Heart left ventricle (tissue), 16 donors: ENCODE data around the gene KIF24. TPM values are rescaled to one million over a fixed set of nuclear protein-coding genes. Genes with fewer than 3 reads are reported as not detected.
"Not testable (repeated sequence)": the region's sequence is repeated elsewhere in the genome, so short reads cannot be mapped to it uniquely, and the experiment has no call there.

Experiments used
- ATAC-seq, 4 donors: fragments of 200-7000 bp; cut with Tn5 transposase; one replicate each; pipeline ENCODE4 v1.9.1; 2020 to 2022; ENCODE audit warnings: moderate library complexity in 4 of 4, mild to moderate bottlenecking in 3 of 4, moderate number of reproducible peaks in 1 of 4
- DNase-seq, 5 donors: peaks; one replicate each; pipeline ENCODE4 v3.0.0-alpha.2; 2020
- H3K27ac ChIP-seq, 12 donors: fragments of 200-600 bp; sonication (generic) in 4 of 12; one replicate each; pipeline versions ENCODE4 v1.5.0 to v1.8.0; 2016 to 2022; ENCODE audit warnings: mild to moderate bottlenecking in 2 of 12
- H3K27me3 ChIP-seq, 9 donors: fragments of 200-600 bp; sonication (generic) in 2 of 9; one replicate each; pipeline versions ENCODE4 v1.5.1 to v1.8.0; 2016 to 2022; ENCODE audit warnings: mild to moderate bottlenecking in 3 of 9
- H3K36me3 ChIP-seq, 9 donors: fragments of 200-600 bp; sonication (generic) in 2 of 9; one replicate each; pipeline versions ENCODE4 v1.5.0 to v1.8.0; 2018 to 2022; ENCODE audit warnings: mild to moderate bottlenecking in 2 of 9
- H3K4me1 ChIP-seq, 12 donors: fragments of 200-600 bp; sonication (generic) in 4 of 12; one replicate each; pipeline versions ENCODE4 v1.5.0 to v1.8.0; 2016 to 2022; ENCODE audit warnings: mild to moderate bottlenecking in 3 of 12
- H3K4me3 ChIP-seq, 12 donors: fragments of 200-600 bp; sonication (generic) in 4 of 12; one replicate each; pipeline versions ENCODE4 v1.5.0 to v1.8.0; 2017 to 2022; ENCODE audit warnings: mild to moderate bottlenecking in 9 of 12, moderate library complexity in 4 of 12
- H3K9me3 ChIP-seq, 12 donors: fragments of 200-600 bp; sonication (generic) in 4 of 12; one replicate each; pipeline versions ENCODE4 v1.5.0 to v1.8.0; 2016 to 2022; ENCODE audit warnings: mild to moderate bottlenecking in 1 of 12
- CTCF ChIP-seq, 12 donors: fragments of 200-600 bp; sonication (generic) in 4 of 12; IDR thresholded peaks; one replicate each; pipeline versions ENCODE4 v1.5.0 to v1.8.0; 2018 to 2022; ENCODE audit warnings: antibody characterized with exemption in 12 of 12, mild to moderate bottlenecking in 5 of 12
- POLR2A ChIP-seq, 2 donors: fragments of 450-650 bp; IDR thresholded peaks; one replicate each; pipeline ENCODE4 v1.6.1; 2017; ENCODE audit warnings: antibody characterized with exemption in 2 of 2, mild to moderate bottlenecking in 2 of 2, moderate library complexity in 2 of 2
- WGBS, 4 donors: extraction: QIAGEN DNeasy Blood & Tissue Kit in 2 of 4; methylation state at CpG; one replicate each; pipeline versions ENCODE4 v1.1.5 to v1.1.7; 2013 to 2018; 5-methylcytosine and 5-hydroxymethylcytosine counted together
- intact Hi-C, 10 donors: fragments of 100-400 bp; cut with DNase I; formaldehyde crosslinking; loops; one replicate each; pipeline versions ENCODE4 v1.11.1 to v1.14.2; 2022
- polyA plus RNA-seq, 2 donors: library from polyadenylated mRNA; stranded (reverse); fragments of 200-250 nt; gene quantifications; one replicate each; pipeline ENCODE4 v1.2.3, GENCODE V29; 2013
- total RNA-seq, 9 donors: library from RNA; depleted of rRNA in 2 of 9; stranded (reverse); fragments of >200 nt in 2 of 9; fragmentation: NEBNext Ultra II Directional in 3 of 9; extraction: Animal tissue kit (Norgen Biotek cat#: 25700) in 3 of 9; gene quantifications; one replicate each; pipeline versions ENCODE4 v1.1.0 to v1.2.4, GENCODE V29; 2016 to 2023
- donor health status: ischemic (EF 13 %, LVEDD 7.1; RV severe dilation, severe dysfunction).
- donor health status: healthy with polysubstance abuse.
- donor health status: DM: no; HTN: yes; CAD: no.
- donor health status: DM: no; HTN: no; CAD: no.
- donor health status: ischemic (EF 25% LVEDD 6.9; RV normal size, moderate dysfunction).
- donor health status: ischemic (EF 25% LVEDD 5.7; RV mildly dilated, moderate dysfunction).
- donor health status: healthy.
- donor health status: DM: yes; HTN: yes; CAD: no.
- donor health status: ischemic (EF 35%, LVEDD 5.7; RV mildly dilated, moderate dysfunction).
- donor health status: nonischemic (EF 11% LVEDD 7.7; RV severe dilation, severe dysfunction).
- donor health status: DM: yes; HTN: yes; CAD: no.
- donor health status: PGD.
- donor health status: ischemic (EF 29% LVEDD 5.4; RV normal size, mild dysfunction).
- donor health status: nonischemic (EF 23%, LVEDD 6.1; RV moderate dilation, normal function).

Gene KIF24
- total and polyA plus RNA-seq, 11 donors, result 0.19 to 1.6 (median 0.64) TPM

GRCh38 chr9:34311499-34312185, 17.4 kb downstream of the KIF24 start:
- intact Hi-C loops, result loop anchor here in 1 of 10 donors (10.0 kb wide), 1 partner anchor 47 kb away; no protein-coding TSS in a partner anchor
- Histone ChIP-seq H3K4me1 (no peaks in the 10 kb centered on the region), H3K27me3 (no peaks in the 10 kb centered on the region), H3K27ac (no peak overlapping the region), H3K36me3 (no peaks in the 10 kb centered on the region), H3K9me3 (no peaks in the 10 kb centered on the region), H3K4me3 (no peak overlapping the region)
- no peak for DNase-seq
- TF ChIP-seq POLR2A (IDR thresholded peaks at IDR 0.05) (no peak), CTCF (IDR thresholded peaks at IDR 0.05) (no peak)
- WGBS, 4 donors, result 87 to 92% (median 91%) methylated on average over 6 of the region's 6 CpGs
- ATAC-seq, result no peak

GRCh38 chr9:34310215-34310614, 18.9 kb downstream of the KIF24 start:
- H3K27ac ChIP-seq, result no peak overlapping the region
- WGBS, 4 donors, result 99 to 100% (median 100%) methylated on average over 1 of the region's 1 CpG
- ATAC-seq (no peak), DNase-seq (no peak)
- intact Hi-C loops, result loop anchor here in 1 of 10 donors (10.0 kb wide), 1 partner anchor 45 kb away; no protein-coding TSS in a partner anchor
- H3K36me3 ChIP-seq, result no peaks in the 10 kb centered on the region
- TF ChIP-seq CTCF (IDR thresholded peaks at IDR 0.05) (no peak), POLR2A (IDR thresholded peaks at IDR 0.05) (no peak)
- H3K4me3 ChIP-seq, result no peak overlapping the region
- H3K9me3 ChIP-seq, result no peaks in the 10 kb centered on the region
- H3K27me3 ChIP-seq, result no peaks in the 10 kb centered on the region
- H3K4me1 ChIP-seq, result no peaks in the 10 kb centered on the region

- WGBS, 4 donors, result 97 to 98% (median 98%) methylated on average over 3 of the region's 3 CpGs
- H3K36me3 ChIP-seq, intact Hi-C loops: not testable (repeated sequence)
Observed at GRCh38 chr9:34308316-34308715, 20.8 kb downstream of the KIF24 start.

GRCh38 chr9:34301064-34301463, 28.0 kb downstream of the KIF24 start:
- WGBS, 4 donors, result 73 to 82% (median 81%) methylated on average over 7 of the region's 7 CpGs
- H3K27ac ChIP-seq, H3K4me1 ChIP-seq, intact Hi-C loops, H3K4me3 ChIP-seq, H3K9me3 ChIP-seq, DNase-seq, H3K27me3 ChIP-seq, H3K36me3 ChIP-seq, ATAC-seq: not testable (repeated sequence)

More at GRCh38 chr9:34308316-34308715, 20.8 kb downstream of the KIF24 start:
- H3K9me3 ChIP-seq, H3K27me3 ChIP-seq, H3K27ac ChIP-seq, H3K4me3 ChIP-seq, ATAC-seq, DNase-seq, H3K4me1 ChIP-seq: not testable (repeated sequence)

- no peaks in the 10 kb centered on the region for H3K36me3 ChIP-seq
- no peak for ATAC-seq
- WGBS, 4 donors, result 38 to 68% (median 61%) methylated on average over 2 of the region's 2 CpGs
- no peaks in the 10 kb centered on the region for H3K9me3 ChIP-seq
- no peak overlapping the region for H3K27ac ChIP-seq
- intact Hi-C loops, result no loop called here
- no peak overlapping the region for H3K4me3 ChIP-seq
- DNase-seq, result no peak
- no peak for TF ChIP-seq CTCF (IDR thresholded peaks at IDR 0.05)
- no peak for TF ChIP-seq POLR2A (IDR thresholded peaks at IDR 0.05)
- H3K4me1 ChIP-seq, result peaks cover 0 to 10% (median 0%) of the 10 kb centered on the region in 12 donors
- no peaks in the 10 kb centered on the region for H3K27me3 ChIP-seq
Observed at GRCh38 chr9:34292552-34292951, 36.5 kb downstream of the KIF24 start.
